Activated naive CD4-positive, alpha-beta T cell treated with anti-CD3 and anti-CD28 coated beads, Interleukin-2, amount 10 ng/mL, durations not matched to agents 7 days and 5 days (primary cell): ENCODE data around the gene SMOC1.

ENCODE experiments used
- CTCF ChIA-PET: fragments of 350-600 bp; sonication (Branson Sonifier 250); formaldehyde crosslinking; loops from one replicate; lab custom pipeline; 2021; ENCODE audit warnings: antibody characterized with exemption; lab: Charles Lee
- DNase-seq: peaks from one replicate; pipeline ENCODE4 v3.0.0-alpha.2; 2020
- H3K27ac Mint-ChIP-seq: one replicate; pipeline ENCODE4 v1.8.0; 2021; ENCODE audit warnings: mild to moderate bottlenecking, moderate library complexity, mixed read lengths
- H3K27me3 Mint-ChIP-seq: one replicate; pipeline ENCODE4 v1.8.0; 2021; ENCODE audit warnings: mild to moderate bottlenecking, mixed read lengths
- H3K36me3 Mint-ChIP-seq: one replicate; pipeline ENCODE4 v1.8.0; 2021; ENCODE audit warnings: mixed read lengths
- H3K4me1 Mint-ChIP-seq: one replicate; pipeline ENCODE4 v1.8.0; 2021; ENCODE audit warnings: mixed read lengths
- H3K4me3 Mint-ChIP-seq: one replicate; pipeline ENCODE4 v1.8.0; 2021; ENCODE audit warnings: mild to moderate bottlenecking, moderate library complexity, mixed read lengths
- H3K9me3 Mint-ChIP-seq: one replicate; pipeline ENCODE4 v1.8.0; 2021; ENCODE audit warnings: mixed read lengths

SMOC1 gene

DNA sequence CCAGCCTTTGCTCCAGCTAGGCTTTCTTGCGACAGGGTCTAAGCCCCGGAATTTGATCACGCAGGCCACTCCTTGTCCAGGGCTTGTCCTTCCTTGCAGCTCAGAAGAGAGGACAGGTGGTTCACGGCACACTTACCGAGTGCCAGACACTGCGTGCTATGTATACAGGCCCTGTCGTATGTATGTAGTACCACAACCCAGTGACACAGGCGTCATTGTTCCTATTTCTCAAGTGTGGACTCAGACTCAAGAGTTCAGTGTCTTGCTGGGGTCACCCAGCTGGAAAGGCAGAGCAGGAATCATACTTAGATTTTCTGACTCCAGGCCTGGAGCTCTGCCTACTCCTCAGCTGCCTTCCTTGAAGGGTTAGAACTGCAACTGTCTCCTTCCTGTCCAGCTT, 153.9 kb downstream of the SMOC1 start:
- CTCF ChIA-PET: interaction anchor here (1.4 kb wide), 1 partner anchor 155 kb away, joined by 3 read pairs; no protein-coding TSS in a partner anchor
- Mint-ChIP-seq H3K27me3 (no peaks in the 10 kb centered on the region), H3K4me3 (no peak overlapping the region), H3K4me1 (no peaks in the 10 kb centered on the region), H3K27ac (no peak overlapping the region), H3K9me3 (no peaks in the 10 kb centered on the region), H3K36me3 (no peaks in the 10 kb centered on the region)
- DNase-seq: no peak

DNA sequence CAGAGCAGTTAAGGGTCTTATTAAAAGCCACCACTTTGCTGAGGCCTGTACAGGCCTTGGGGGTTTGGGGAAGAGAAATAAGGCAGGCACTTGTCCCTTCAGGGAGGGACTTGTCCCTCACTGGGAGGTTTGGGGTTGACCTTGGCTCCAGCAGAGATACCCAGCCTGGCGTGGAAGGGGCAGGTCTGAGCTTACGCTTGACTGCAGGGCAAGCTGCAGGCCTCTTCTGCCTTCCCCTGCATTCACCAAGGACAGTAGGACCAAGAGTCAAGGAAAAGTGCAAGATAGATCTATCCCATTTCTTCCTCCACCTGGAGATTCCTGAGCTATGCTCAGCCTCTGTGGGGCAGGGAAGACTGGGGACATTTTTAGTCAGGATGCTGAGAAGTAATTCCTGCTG, 154.3 kb downstream of the SMOC1 start:
- Mint-ChIP-seq H3K4me3 (no peak overlapping the region), H3K36me3 (no peaks in the 10 kb centered on the region), H3K27ac (no peak overlapping the region), H3K9me3 (no peaks in the 10 kb centered on the region), H3K4me1 (no peaks in the 10 kb centered on the region), H3K27me3 (no peaks in the 10 kb centered on the region)
- DNase-seq: no peak
- CTCF ChIA-PET: no interaction called here

DNA sequence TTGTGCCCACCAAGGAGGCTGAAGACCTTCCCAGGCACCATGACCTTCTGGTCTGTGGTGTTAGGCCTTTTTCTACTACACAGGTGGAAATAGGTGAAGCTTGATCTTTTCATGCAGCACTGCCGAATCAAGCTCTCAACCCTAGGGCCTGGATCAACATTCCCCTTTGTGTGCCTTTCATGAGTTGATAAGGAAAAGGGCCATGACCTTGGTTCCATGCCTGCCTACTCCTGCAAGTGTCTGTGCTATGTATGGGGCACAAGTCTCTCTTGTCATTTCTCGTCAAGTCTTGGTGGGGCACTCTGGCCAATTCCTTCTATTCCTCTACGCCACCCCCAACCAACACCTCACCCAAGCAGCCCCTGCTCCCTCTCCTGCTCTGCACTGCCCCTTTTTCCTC, 155.0 kb downstream of the SMOC1 start:
- no peaks in the 10 kb centered on the region for H3K36me3 Mint-ChIP-seq
- H3K27me3 Mint-ChIP-seq: no peaks in the 10 kb centered on the region
- no peaks in the 10 kb centered on the region for H3K4me1 Mint-ChIP-seq
- no peak overlapping the region for H3K4me3 Mint-ChIP-seq
- no peak overlapping the region for H3K27ac Mint-ChIP-seq
- no peak for DNase-seq
- H3K9me3 Mint-ChIP-seq: no peaks in the 10 kb centered on the region
- CTCF ChIA-PET: interaction anchor here (0.7 kb wide), 1 partner anchor 19 kb away, joined by 3 read pairs; no protein-coding TSS in a partner anchor

DNA sequence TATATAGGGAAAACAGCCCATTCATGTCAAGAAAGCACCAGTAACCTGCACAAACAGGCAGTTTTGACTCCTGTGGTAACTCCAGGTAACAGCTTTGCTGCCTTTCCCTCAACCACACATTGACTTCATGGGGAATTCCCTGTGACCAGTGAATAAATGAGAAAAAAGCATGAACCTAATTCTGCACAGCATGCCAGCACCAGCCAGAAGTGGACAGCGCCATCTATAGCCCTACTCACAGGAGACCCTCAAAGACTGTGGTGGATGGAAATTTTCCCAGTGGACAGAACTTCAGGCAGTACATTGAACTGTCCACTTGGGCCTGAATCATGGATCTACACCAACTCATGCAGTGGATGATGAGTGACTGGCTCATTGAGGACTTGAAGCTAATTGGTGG, 157.4 kb downstream of the SMOC1 start:
- H3K4me3 Mint-ChIP-seq: no peak overlapping the region
- CTCF ChIA-PET: interaction anchor here (1.0 kb wide), 1 partner anchor 9 kb away, joined by 4 read pairs; no protein-coding TSS in a partner anchor
- no peaks in the 10 kb centered on the region for H3K36me3 Mint-ChIP-seq
- H3K27me3 Mint-ChIP-seq: no peaks in the 10 kb centered on the region
- no peak overlapping the region for H3K27ac Mint-ChIP-seq
- no peaks in the 10 kb centered on the region for H3K4me1 Mint-ChIP-seq
- DNase-seq: no peak
- H3K9me3 Mint-ChIP-seq: no peaks in the 10 kb centered on the region

DNA sequence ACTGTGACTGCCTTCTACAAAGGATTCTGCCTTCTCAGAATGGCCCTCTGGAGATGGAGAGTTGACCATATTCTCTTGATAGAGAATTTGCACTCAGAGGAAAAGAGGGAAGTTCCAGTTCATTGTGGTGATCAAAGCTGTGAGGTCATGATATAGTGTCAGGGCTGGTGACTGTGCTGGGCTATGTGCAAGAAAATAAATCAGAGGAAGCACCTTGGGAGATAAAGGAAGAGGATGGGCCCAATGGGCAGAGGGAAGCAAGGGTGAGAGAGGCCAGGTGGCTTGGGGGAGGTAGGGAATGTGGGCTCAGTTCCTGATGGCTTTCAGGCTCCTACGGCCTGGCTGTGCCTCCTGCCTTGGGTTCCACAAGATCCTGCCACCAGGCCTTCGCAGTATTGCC, 163.8 kb downstream of the SMOC1 start:
- CTCF ChIA-PET: no interaction called here
- Mint-ChIP-seq H3K36me3 (no peaks in the 10 kb centered on the region), H3K27me3 (peaks cover 11% of the 10 kb centered on the region), H3K27ac (no peak overlapping the region), H3K4me3 (no peak overlapping the region), H3K9me3 (no peaks in the 10 kb centered on the region), H3K4me1 (no peaks in the 10 kb centered on the region)
- DNase-seq: no peak

DNA sequence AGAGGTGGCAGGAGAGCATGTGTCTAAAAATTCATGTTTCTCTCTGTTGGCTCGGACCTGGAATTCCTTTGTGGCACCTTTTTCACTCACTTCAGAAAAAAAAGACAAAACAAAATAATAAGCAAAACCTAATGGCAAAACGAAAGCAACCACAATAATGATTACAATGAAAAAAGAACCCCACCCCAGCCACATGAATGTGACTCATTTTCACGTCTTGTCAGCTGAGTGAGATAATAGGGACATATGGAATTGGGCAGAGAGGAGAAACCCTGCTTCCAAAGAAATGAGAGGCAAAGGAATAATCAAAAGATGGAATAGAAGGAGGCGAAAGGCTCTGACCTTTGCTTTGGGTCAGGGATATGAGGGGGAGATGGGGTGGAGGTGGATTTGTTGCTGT, 166.1 kb downstream of the SMOC1 start:
- no peak overlapping the region for H3K27ac Mint-ChIP-seq
- H3K9me3 Mint-ChIP-seq: no peaks in the 10 kb centered on the region
- peaks cover 15% of the 10 kb centered on the region for H3K27me3 Mint-ChIP-seq
- no peaks in the 10 kb centered on the region for H3K4me1 Mint-ChIP-seq
- no peaks in the 10 kb centered on the region for H3K36me3 Mint-ChIP-seq
- H3K4me3 Mint-ChIP-seq: no peak overlapping the region
- no peak for DNase-seq
- CTCF ChIA-PET: no interaction called here

DNA sequence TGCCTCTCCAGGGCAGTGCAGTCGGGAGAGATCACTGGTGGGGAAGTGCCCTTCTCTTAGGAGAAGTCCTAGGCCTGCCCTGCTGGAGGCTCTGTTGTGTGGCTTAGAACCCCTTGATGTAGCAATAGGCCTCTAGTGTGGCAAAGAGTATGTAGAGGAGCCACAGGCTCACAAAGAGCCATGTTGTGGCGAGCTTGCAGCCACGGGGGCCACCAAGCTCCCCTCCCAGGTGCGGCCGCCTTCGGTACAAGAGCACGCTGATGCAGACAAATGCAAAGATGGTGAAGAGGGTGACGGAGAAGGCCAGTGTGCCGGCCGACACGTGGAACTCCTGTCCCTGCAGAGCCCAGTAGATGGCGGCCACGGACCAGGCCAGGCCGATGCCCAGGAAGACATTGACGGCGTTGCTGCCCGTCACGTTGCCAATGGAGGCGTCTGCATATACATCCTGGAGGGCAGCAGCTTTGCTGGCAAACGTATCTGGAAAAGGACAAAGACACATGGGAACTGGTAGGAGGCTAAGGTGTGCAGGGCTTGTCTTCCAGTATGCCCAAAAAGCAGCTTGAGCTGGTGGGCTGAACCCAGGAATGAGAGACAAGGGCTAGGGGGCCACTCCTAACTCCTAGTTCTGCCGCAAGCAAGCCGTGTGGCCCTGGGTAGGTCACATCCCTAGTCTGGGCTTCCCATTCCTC, 166.8 kb downstream of the SMOC1 start:
- no peaks in the 10 kb centered on the region for H3K4me1 Mint-ChIP-seq
- DNase-seq: no peak
- H3K27ac Mint-ChIP-seq: no peak overlapping the region
- CTCF ChIA-PET: no interaction called here
- H3K27me3 Mint-ChIP-seq: peaks cover 15% of the 10 kb centered on the region
- H3K9me3 Mint-ChIP-seq: no peaks in the 10 kb centered on the region
- no peaks in the 10 kb centered on the region for H3K36me3 Mint-ChIP-seq
- no peak overlapping the region for H3K4me3 Mint-ChIP-seq

DNA sequence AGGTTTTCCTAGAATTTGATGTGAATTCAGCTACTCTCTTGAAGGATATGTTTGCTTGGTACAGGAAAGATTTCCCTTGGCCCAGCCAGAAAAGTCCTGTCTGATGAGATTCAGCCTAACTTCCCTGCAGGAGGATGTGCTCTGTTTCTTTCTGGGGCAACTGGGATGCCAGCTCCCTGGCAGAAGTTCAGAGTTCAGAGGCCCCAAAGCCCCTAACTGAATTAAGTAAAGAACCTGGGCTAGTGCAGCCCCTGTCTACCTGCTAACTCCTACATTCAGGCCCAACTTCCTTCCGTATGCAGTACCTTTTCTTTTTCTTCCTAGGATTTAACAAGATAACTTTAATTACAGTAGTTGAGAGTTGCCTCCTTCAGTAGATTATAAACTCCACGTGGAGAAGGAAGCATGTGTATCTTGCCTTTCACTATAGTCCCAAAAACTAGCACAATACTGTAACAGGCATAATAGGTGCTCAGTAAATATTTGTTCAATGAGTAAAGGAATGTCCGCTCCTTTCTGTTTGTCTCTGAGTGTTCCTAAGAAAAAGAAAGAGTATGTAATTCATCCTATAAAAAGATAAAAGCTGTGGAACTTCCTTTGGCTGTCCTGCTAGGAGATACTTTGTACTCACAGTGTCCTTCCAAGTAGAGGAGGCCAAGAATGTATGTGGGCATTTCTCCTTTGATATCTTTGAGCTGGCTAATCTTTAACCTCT, 168.5 kb downstream of the SMOC1 start:
- H3K36me3 Mint-ChIP-seq: no peaks in the 10 kb centered on the region
- CTCF ChIA-PET: interaction anchor here (1.1 kb wide), 1 partner anchor 190 kb away, joined by 3 read pairs; no protein-coding TSS in a partner anchor
- H3K27ac Mint-ChIP-seq: no peak overlapping the region
- H3K27me3 Mint-ChIP-seq: peaks cover 14% of the 10 kb centered on the region
- peaks cover 8% of the 10 kb centered on the region for H3K4me1 Mint-ChIP-seq
- DNase-seq: no peak
- H3K9me3 Mint-ChIP-seq: no peaks in the 10 kb centered on the region
- no peak overlapping the region for H3K4me3 Mint-ChIP-seq

DNA sequence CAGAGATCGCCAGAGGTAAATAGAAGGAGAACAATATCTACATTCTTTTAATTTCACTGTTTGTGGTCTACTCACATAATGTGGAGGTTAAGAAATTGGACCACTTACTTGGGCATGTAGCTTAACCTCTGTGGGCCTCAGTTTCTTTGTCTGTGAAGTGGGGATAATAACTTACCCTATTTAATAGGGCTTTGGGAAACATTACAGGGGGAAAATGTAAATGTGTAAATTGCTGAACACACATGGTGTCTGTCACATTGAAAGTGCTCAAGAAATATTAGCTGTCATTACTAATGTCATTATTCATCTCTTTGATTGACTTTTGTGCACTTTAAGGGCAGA, 169.1 kb downstream of the SMOC1 start:
- Mint-ChIP-seq H3K36me3 (no peaks in the 10 kb centered on the region), H3K4me1 (peaks cover 8% of the 10 kb centered on the region)
- CTCF ChIA-PET: no interaction called here

DNA sequence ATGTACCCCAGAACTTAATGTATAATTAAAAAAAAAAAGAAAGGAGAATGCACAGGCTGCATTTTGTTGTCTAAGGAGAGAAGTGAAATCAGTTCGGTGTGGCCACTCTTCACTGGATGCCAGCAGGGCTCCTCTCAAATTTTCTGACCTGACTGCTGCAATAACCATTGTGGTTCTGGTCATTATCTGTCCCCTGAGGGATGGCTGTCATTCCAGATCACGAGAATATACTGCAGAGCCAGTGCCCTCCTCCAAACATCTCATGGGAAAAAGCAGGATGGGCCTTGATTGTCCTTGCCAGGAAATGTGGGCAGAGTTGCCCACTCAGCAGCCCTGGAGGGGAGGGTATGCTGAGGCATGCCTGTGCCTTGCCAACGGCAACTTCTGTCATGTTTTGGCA, 170.4 kb downstream of the SMOC1 start:
- H3K27me3 Mint-ChIP-seq: peaks cover 9% of the 10 kb centered on the region
- H3K9me3 Mint-ChIP-seq: no peaks in the 10 kb centered on the region
- no peak overlapping the region for H3K27ac Mint-ChIP-seq
- no peaks in the 10 kb centered on the region for H3K36me3 Mint-ChIP-seq
- peaks cover 8% of the 10 kb centered on the region for H3K4me1 Mint-ChIP-seq
- H3K4me3 Mint-ChIP-seq: no peak overlapping the region
- CTCF ChIA-PET: no interaction called here
- no peak for DNase-seq

More for the DNA sequence above, 169.1 kb downstream of the SMOC1 start:
- Mint-ChIP-seq H3K27ac (no peak overlapping the region), H3K4me3 (no peak overlapping the region), H3K9me3 (no peaks in the 10 kb centered on the region), H3K27me3 (peaks cover 9% of the 10 kb centered on the region)
- no peak for DNase-seq

DNA sequence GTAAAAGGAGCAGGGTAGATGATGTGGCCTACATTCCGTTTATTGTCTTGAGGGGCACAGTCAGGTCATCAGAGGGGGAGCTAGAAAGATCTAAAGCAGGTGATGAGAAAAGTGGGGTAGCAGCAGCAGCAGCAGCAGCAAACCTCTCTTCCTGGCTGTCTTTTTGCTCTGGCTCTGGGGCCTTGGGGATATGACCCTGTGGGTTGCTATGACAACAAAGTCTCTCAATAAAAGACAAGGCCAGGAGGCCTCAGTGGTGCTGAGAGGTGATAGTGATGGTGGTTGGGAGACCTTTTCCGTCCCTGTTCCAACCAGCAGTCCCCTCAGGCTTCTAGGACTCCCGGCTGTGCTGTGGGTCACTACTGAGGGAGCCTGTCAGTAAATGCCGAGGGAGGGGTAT, 170.9 kb downstream of the SMOC1 start:
- Mint-ChIP-seq H3K4me3 (no peak overlapping the region), H3K27me3 (peaks cover 9% of the 10 kb centered on the region), H3K9me3 (no peaks in the 10 kb centered on the region), H3K36me3 (no peaks in the 10 kb centered on the region), H3K27ac (no peak overlapping the region), H3K4me1 (peaks cover 8% of the 10 kb centered on the region)
- DNase-seq: no peak
- CTCF ChIA-PET: no interaction called here

DNA sequence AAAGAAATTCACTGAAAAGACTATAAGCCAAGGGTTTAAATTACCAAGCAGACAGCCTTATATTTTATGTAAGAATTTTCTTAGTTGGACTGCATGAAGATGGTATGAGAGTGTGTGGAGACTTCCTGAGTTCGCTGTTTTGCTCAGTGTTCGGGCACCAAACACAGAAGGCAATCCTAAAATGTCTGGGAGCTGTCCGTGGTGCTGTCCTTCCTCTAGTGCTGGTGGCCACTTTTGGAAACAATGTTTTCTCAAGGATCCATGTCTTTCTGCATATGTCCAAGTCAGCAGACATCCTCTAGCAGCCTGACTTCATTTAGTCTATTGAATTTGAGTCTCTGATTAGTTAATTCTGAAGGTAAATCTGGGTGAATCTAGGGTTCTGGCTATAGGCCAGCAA, 173.8 kb downstream of the SMOC1 start:
- Mint-ChIP-seq H3K27ac (no peak overlapping the region), H3K36me3 (no peaks in the 10 kb centered on the region), H3K9me3 (no peaks in the 10 kb centered on the region), H3K4me3 (no peak overlapping the region), H3K27me3 (peaks cover 16% of the 10 kb centered on the region), H3K4me1 (peaks cover 8% of the 10 kb centered on the region)
- CTCF ChIA-PET: interaction anchor here (0.8 to 1.7 kb wide), 2 partner anchors 19 to 25 kb away, joined by 3 to 8 read pairs; no protein-coding TSS in a partner anchor
- DNase-seq: peak; percentile 54

DNA sequence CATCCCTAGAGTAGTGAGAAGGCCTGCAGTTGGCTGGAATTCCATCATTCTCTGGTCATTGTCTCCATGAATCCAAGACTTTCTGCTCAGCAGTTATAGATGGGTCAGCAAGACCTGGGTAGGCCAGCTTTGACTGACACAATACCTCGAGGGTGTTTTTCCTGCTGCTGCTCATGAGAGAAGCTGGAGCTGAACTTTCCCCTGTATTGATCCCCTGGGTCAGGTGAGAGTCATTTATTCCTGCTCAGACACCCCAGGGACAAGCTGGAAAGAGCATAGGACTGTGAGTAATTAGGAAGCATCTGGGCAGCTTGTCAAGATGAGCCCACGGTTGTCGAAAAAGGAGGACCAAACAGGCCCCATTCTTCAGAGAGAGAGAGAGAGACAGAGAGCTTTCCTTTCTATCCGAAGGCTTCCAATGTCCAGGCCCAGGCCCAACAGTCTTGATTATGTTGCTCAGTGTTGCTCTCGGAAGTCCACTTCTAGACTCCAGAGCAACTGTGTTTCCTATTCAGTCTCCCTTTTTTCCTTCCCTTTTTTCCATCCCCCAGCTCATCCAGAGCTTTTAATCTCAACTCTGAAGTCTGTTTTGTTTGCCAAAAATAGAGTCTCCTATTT, 178.4 kb downstream of the SMOC1 start:
- no peaks in the 10 kb centered on the region for H3K36me3 Mint-ChIP-seq

DNA sequence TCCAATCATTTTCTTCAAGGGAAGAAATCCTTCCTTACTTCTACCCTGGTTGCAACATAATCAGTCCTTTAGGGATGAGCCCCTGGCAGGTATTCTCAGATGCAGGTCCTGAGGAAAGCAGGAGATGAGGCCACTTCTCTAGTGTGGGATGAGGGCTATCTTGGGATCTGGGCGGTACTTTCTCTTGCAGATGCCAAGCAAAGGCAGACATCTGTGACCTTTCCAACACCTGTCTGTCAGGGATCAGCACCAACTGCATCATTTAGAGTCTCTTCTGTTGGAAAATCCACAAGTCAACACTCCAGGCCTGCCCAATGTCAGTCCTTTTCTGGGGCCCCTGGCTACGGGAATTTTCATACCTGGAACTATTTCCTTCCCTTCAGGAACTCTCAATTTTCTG, 180.3 kb downstream of the SMOC1 start:
- CTCF ChIA-PET: interaction anchor here (1.9 kb wide), 1 partner anchor 14 kb away, joined by 6 read pairs; no protein-coding TSS in a partner anchor
- Mint-ChIP-seq H3K27ac (no peak overlapping the region), H3K36me3 (no peaks in the 10 kb centered on the region), H3K4me3 (no peak overlapping the region), H3K9me3 (no peaks in the 10 kb centered on the region), H3K27me3 (peaks cover 30% of the 10 kb centered on the region), H3K4me1 (no peaks in the 10 kb centered on the region)
- DNase-seq: no peak

More for the DNA sequence above, 178.4 kb downstream of the SMOC1 start:
- CTCF ChIA-PET: interaction anchor here (0.6 to 1.9 kb wide), 2 partner anchors 16 to 566 kb away, joined by 3 to 6 read pairs; no protein-coding TSS in a partner anchor
- H3K27ac Mint-ChIP-seq: no peak overlapping the region
- no peak for DNase-seq
- no peak overlapping the region for H3K4me3 Mint-ChIP-seq
- H3K27me3 Mint-ChIP-seq: peaks cover 22% of the 10 kb centered on the region
- no peaks in the 10 kb centered on the region for H3K9me3 Mint-ChIP-seq
- H3K4me1 Mint-ChIP-seq: peaks cover 1% of the 10 kb centered on the region
